K562 (cell line): ENCODE results near the gene PDE1C. TPM values are rescaled to one million over a fixed set of nuclear protein-coding genes. Genes with fewer than 3 reads are reported as not detected.

Experiments used
- ATAC-seq: fragments of 200-7000 bp; cut with Tn5 transposase; 3 replicates; pipeline ENCODE4 v1.9.1; 2020; ENCODE audit warnings: moderate library complexity
- BruUV-seq: library from RNA; stranded (reverse); fragments of 400-500 nt; replicated peaks from 2 replicates; lab custom pipeline; 2021; lab: Mats Ljungman, UMichigan
- CTCF ChIA-PET: fragments of 300-600 bp; formaldehyde crosslinking; extraction: SDS; loops from one replicate; lab custom pipeline; 2021; ENCODE audit warnings: low intra/inter-chr PET ratio; lab: Yijun Ruan, JAX
- POLR2A ChIA-PET: fragments of 300-600, 350-650 bp; sonication (Branson Sonifier 250); formaldehyde crosslinking; extraction: SDS; loops from one replicate; lab custom pipeline; 2021; ENCODE audit warnings: antibody characterized with exemption, inconsistent platforms; lab: Yijun Ruan, JAX
- DNase-seq, 4 experiments: peaks; one replicate each; pipeline versions ENCODE4 v3.0.0 to v3.0.0-alpha.2; 2011 to 2018; ENCODE audit warnings: low spot score in 3 of 4, mixed read lengths in 3 of 4; ENCODE audit errors: extremely low read depth in 1 of 4
- FAIRE-seq: peaks from 2 replicates; lab custom pipeline; 2011; peaks lifted over from hg19 to GRCh38; lab: Jason Lieb, UNC
- H2AFZ ChIP-seq: 2 replicates; pipeline ENCODE4 v1.6.0; 2011; ENCODE audit warnings: low read depth, low read length, control low read depth, inconsistent platforms
- H3K27ac ChIP-seq: fragments of 200-600 bp; 3 replicates; pipeline ENCODE4 v1.8.0; 2011; ENCODE audit warnings: low read depth, mild to moderate bottlenecking, control low read depth, inconsistent platforms, low read length, moderate library complexity, mixed read lengths; ENCODE audit errors: extremely low read depth
- H3K27me3 ChIP-seq, 2 experiments: fragments of 300-600 bp in 1 of 2; 2 replicates in 1 of 2; 3 replicates in 1 of 2; pipeline versions ENCODE4 v1.6.0 to v1.8.0; 2011; ENCODE audit warnings: inconsistent platforms in 2 of 2, low read length in 2 of 2, mild to moderate bottlenecking in 1 of 2, mixed read lengths in 1 of 2, moderate library complexity in 1 of 2; ENCODE audit not compliant: control insufficient read depth in 2 of 2, insufficient read depth in 2 of 2
- H3K36me3 ChIP-seq: fragments of 300-600 bp; 3 replicates; pipeline ENCODE4 v1.8.0; 2011; ENCODE audit warnings: mild to moderate bottlenecking, low read length, inconsistent platforms; ENCODE audit not compliant: control insufficient read depth, insufficient read depth
- H3K4me1 ChIP-seq, 2 experiments: fragments of 200-600 bp in 1 of 2; replicated peaks in 1 of 2; 2 replicates in 1 of 2; 3 replicates in 1 of 2; pipeline versions ENCODE4 v1.5.1 to v1.8.0; 2011; ENCODE audit warnings: inconsistent platforms in 2 of 2, low read length in 2 of 2, mild to moderate bottlenecking in 1 of 2, mixed read lengths in 1 of 2, moderate library complexity in 1 of 2; ENCODE audit not compliant: control insufficient read depth in 2 of 2, insufficient read depth in 2 of 2
- H3K4me2 ChIP-seq: 2 replicates; pipeline ENCODE4 v1.6.1; 2011; ENCODE audit warnings: low read length, control low read depth, inconsistent platforms, mixed read lengths; ENCODE audit not compliant: insufficient read depth
- H3K4me3 ChIP-seq: fragments of 200-600 bp; sonication (generic), shearing (Covaris generic); 2 replicates; pipeline ENCODE4 v1.5.1; 2016; ENCODE audit warnings: control low read depth, inconsistent platforms
- H3K79me2 ChIP-seq: fragments of 200-600 bp; 3 replicates; pipeline ENCODE4 v1.8.0; 2011; ENCODE audit warnings: low read length, inconsistent platforms; ENCODE audit not compliant: control insufficient read depth, insufficient read depth
- H3K9ac ChIP-seq, 2 experiments: 2 replicates each; pipeline versions ENCODE4 v1.6.0 to v1.6.1; 2011; ENCODE audit warnings: low read depth in 2 of 2, low read length in 2 of 2, control low read depth in 1 of 2, inconsistent platforms in 1 of 2, mild to moderate bottlenecking in 1 of 2, mixed read lengths in 1 of 2; ENCODE audit not compliant: insufficient read depth in 1 of 2
- H3K9me1 ChIP-seq: one replicate; pipeline ENCODE4 v1.6.0; 2011; ENCODE audit warnings: inconsistent platforms, mild to moderate bottlenecking, low read length, moderate library complexity; ENCODE audit not compliant: control insufficient read depth, insufficient read depth
- H3K9me3 ChIP-seq: replicated peaks from 2 replicates; pipeline ENCODE4 v1.5.1; 2011; ENCODE audit warnings: low read depth, low read length, inconsistent platforms; ENCODE audit not compliant: control insufficient read depth, insufficient read depth
- H4K20me1 ChIP-seq: replicated peaks from 2 replicates; pipeline ENCODE4 v1.6.1; 2011; ENCODE audit warnings: low read length, inconsistent platforms, mixed read lengths; ENCODE audit not compliant: control insufficient read depth, insufficient read depth
- BMI1 ChIP-seq: fragments of 150-350 bp; IDR thresholded peaks from 2 replicates; pipeline ENCODE4 v1.6.1; 2014; ENCODE audit warnings: low read length
- BRD4 ChIP-seq: fragments of 200-600 bp; sonication (generic); IDR thresholded peaks from 2 replicates; pipeline ENCODE4 v1.6.1; 2017; ENCODE audit warnings: inconsistent platforms
- FOS ChIP-seq: IDR thresholded peaks from 3 replicates; pipeline ENCODE4 v1.6.1; 2011; ENCODE audit not compliant: insufficient read length; ENCODE audit errors: extremely low read depth
- FOXJ2 ChIP-seq: fragments of 200-800 bp; sonication (Bioruptor generic); IDR thresholded peaks from 2 replicates; pipeline ENCODE4 v1.6.1; 2016; ENCODE audit warnings: missing genetic modification characterization, missing compliant biosample characterization
- LEF1 ChIP-seq: fragments of 450-650 bp; IDR thresholded peaks from 2 replicates; pipeline ENCODE4 v1.6.1; 2016; ENCODE audit warnings: mild to moderate bottlenecking
- PHF21A ChIP-seq: fragments of 450-650 bp; IDR thresholded peaks from 2 replicates; pipeline ENCODE4 v1.6.1; 2017; ENCODE audit warnings: low read depth, borderline replicate concordance
- RUNX1 ChIP-seq: sonication (generic); IDR thresholded peaks from 2 replicates; pipeline ENCODE4 v1.6.1; 2016; ENCODE audit warnings: antibody characterized with exemption, low read depth
- SIN3A ChIP-seq, 2 experiments: fragments of 150-350 bp in 1 of 2; IDR thresholded peaks; 2 replicates each; pipeline ENCODE4 v1.6.1; 2011 to 2016; ENCODE audit warnings: borderline replicate concordance in 2 of 2, low read depth in 2 of 2, low read length in 2 of 2, mild to moderate bottlenecking in 2 of 2, moderate library complexity in 2 of 2; ENCODE audit not compliant: control insufficient read depth in 1 of 2
- SMARCC2 ChIP-seq: fragments of 450-650 bp; IDR thresholded peaks from 2 replicates; pipeline ENCODE4 v1.6.1; 2017; ENCODE audit warnings: antibody characterized with exemption, moderate library complexity, mild to moderate bottlenecking, low read depth
- ZNF431 ChIP-seq: sonication (generic); formaldehyde crosslinking; IDR thresholded peaks from 2 replicates; pipeline ENCODE4 v1.8.0; 2022; ENCODE audit warnings: mild to moderate bottlenecking, missing genetic modification reagents
- ZNF444 ChIP-seq: fragments of 250-450 bp; sonication (Bioruptor Pico); IDR thresholded peaks from 2 replicates; pipeline ENCODE4 v1.4.0; 2020; ENCODE audit warnings: mild to moderate bottlenecking, moderate library complexity
- ZNF77 ChIP-seq: fragments of 250-450 bp; sonication (Bioruptor Pico); IDR thresholded peaks from 2 replicates; pipeline ENCODE4 v1.5.0; 2020
- ZNF79 ChIP-seq: fragments of 250-450 bp; sonication (Bioruptor Pico); IDR thresholded peaks from 2 replicates; pipeline ENCODE4 v1.4.0; 2020; ENCODE audit warnings: low read depth, mild to moderate bottlenecking, moderate library complexity
- WGBS: fragments of 100-300 bp; shearing (Covaris generic); methylation state at CpG from one replicate; pipeline ENCODE4 v1.1.6; 2016; ENCODE audit warnings: low coverage, mixed read lengths; ENCODE audit not compliant: insufficient coverage; ENCODE audit errors: missing lambda C conversion rate; 5-methylcytosine and 5-hydroxymethylcytosine counted together
- in situ Hi-C: fragments of 300-500 bp; cut with MboI; formaldehyde crosslinking; loops from 4 replicates; pipeline ENCODE4 v1.15.0; 2018; ENCODE audit warnings: inconsistent platforms, mixed read lengths
- intact Hi-C: fragments of 100-400 bp; cut with micrococcal nuclease; formaldehyde crosslinking; loops from 2 replicates; pipeline ENCODE4 v1.14.2; 2022
- polyA plus RNA-seq, 8 experiments: library from polyadenylated mRNA; depleted of rRNA in 4 of 8; stranded (reverse) in 5 of 8; unstranded in 3 of 8; fragments of >200 nt; fragmentation: Nextera tagmentation in 2 of 8; fragmentation: Illumina TruSeq in 1 of 8; extraction: Ambion mirVana in 2 of 8; extraction: Trizol in 1 of 8; gene quantifications; 2 replicates each; pipeline versions ENCODE4 v1.2.1 to v1.2.3, GENCODE V29; 2011 to 2014; ENCODE audit warnings: inconsistent platforms in 1 of 8, missing spikeins in 1 of 8
- total RNA-seq, 7 experiments: library from RNA; depleted of rRNA in 6 of 7; stranded (reverse); fragments of >200 nt in 6 of 7; fragmentation: Illumina TruSeq in 2 of 7; extraction: Trizol in 2 of 7; gene quantifications; 2 replicates each; pipeline versions ENCODE4 v1.2.1 to v1.2.3, GENCODE V29; 2011 to 2021; ENCODE audit warnings: low replicate concordance in 1 of 7
- TF ChIP-seq, protein P1 (sequence below): fragments of 250-450 bp; sonication (Bioruptor Pico); IDR thresholded peaks from 2 replicates; pipeline ENCODE4 v1.5.0; 2020; ENCODE audit warnings: mild to moderate bottlenecking
- TF ChIP-seq, protein P2 (sequence below): fragments of 450-650 bp; formaldehyde crosslinking; IDR thresholded peaks from 2 replicates; pipeline ENCODE4 v1.4.0; 2020; ENCODE audit warnings: mild to moderate bottlenecking
- TF ChIP-seq, protein P3 (sequence below): IDR thresholded peaks from 2 replicates; pipeline ENCODE4 v1.6.1; 2016; ENCODE audit warnings: missing genetic modification characterization, missing compliant biosample characterization

Gene PDE1C
- total and polyA plus RNA-seq, 9 of the 15 experiments (the other 6 are each of a cell fraction or from before 2014, with no cell fraction given): under 0.01 to 0.01 TPM; not detected in 7

DNA sequence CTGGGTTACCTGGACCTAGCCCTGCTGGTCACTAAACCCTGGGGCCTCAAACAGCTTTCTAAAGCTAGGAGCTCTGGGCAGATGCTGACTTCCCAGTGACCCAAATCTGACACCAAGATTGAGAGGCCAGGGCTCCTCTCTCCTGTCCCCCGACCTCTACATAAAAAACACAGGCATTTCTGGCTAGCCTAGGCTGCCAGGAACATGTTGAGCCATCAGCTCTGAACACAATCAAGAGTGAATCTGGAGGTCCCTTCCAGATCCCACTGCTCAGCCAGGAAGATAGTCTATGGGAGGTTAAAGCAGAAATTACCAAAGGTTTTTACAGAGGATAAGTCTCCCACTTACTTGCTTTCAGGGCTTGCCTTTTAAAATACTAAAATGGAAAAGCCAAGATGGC, 22.1 kb upstream of the PDE1C start:
- POLR2A ChIA-PET: interaction anchor here (0.5 to 0.7 kb wide), 2 partner anchors 19 to 386 kb away, joined by 3 read pairs; no protein-coding TSS in a partner anchor
- H3K27me3 ChIP-seq: no peaks in the 10 kb centered on the region
- H3K79me2 ChIP-seq: no peaks in the 10 kb centered on the region
- in situ Hi-C loops: no loop called here
- no peak overlapping the region for H3K9ac ChIP-seq
- no peak overlapping the region for H3K27ac ChIP-seq
- CTCF ChIA-PET: no interaction called here
- no peaks in the 10 kb centered on the region for H4K20me1 ChIP-seq
- ATAC-seq (no peak), FAIRE-seq (no peak), DNase-seq (no peak)
- H3K4me3 ChIP-seq: no peak overlapping the region
- no peak overlapping the region for H3K4me2 ChIP-seq
- no peaks in the 10 kb centered on the region for H3K9me3 ChIP-seq
- no peaks in the 10 kb centered on the region for H3K4me1 ChIP-seq
- no peak overlapping the region for H2AFZ ChIP-seq
- no peaks in the 10 kb centered on the region for H3K36me3 ChIP-seq
- WGBS: 0% methylated on average over 1 of the region's 1 CpG
- intact Hi-C loops: no loop called here
- BruUV-seq: no TSS peak
- TF ChIP-seq, protein P1, sequence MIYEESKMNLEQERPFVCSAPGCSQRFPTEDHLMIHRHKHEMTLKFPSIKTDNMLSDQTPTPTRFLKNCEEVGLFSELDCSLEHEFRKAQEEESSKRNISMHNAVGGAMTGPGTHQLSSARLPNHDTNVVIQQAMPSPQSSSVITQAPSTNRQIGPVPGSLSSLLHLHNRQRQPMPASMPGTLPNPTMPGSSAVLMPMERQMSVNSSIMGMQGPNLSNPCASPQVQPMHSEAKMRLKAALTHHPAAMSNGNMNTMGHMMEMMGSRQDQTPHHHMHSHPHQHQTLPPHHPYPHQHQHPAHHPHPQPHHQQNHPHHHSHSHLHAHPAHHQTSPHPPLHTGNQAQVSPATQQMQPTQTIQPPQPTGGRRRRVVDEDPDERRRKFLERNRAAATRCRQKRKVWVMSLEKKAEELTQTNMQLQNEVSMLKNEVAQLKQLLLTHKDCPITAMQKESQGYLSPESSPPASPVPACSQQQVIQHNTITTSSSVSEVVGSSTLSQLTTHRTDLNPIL: no peak
- TF ChIP-seq SMARCC2: no peak
- TF ChIP-seq ZNF77 (CRISPR knock-in tag): no peak
- TF ChIP-seq FOS: no peak
- TF ChIP-seq BMI1: no peak
- TF ChIP-seq RUNX1: no peak
- TF ChIP-seq FOXJ2: no peak
- no peak for TF ChIP-seq ZNF79 (CRISPR knock-in tag)
- no peak for TF ChIP-seq ZNF444 (CRISPR knock-in tag)
- no peak for TF ChIP-seq BRD4
- TF ChIP-seq PHF21A: no peak
- no peak for TF ChIP-seq LEF1
- no peak for TF ChIP-seq SIN3A (IDR thresholded peaks at IDR 0.05; ENCODE audit: borderline replicate concordance in 2 of 2, control insufficient read depth in 1 of 2, low read depth in 2 of 2, low read length in 2 of 2)
- TF ChIP-seq, protein P2, sequence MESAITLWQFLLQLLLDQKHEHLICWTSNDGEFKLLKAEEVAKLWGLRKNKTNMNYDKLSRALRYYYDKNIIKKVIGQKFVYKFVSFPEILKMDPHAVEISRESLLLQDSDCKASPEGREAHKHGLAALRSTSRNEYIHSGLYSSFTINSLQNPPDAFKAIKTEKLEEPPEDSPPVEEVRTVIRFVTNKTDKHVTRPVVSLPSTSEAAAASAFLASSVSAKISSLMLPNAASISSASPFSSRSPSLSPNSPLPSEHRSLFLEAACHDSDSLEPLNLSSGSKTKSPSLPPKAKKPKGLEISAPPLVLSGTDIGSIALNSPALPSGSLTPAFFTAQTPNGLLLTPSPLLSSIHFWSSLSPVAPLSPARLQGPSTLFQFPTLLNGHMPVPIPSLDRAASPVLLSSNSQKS (CRISPR knock-in tag): no peak
- no peak for TF ChIP-seq ZNF431 (CRISPR knock-in tag)
- TF ChIP-seq, protein P3, sequence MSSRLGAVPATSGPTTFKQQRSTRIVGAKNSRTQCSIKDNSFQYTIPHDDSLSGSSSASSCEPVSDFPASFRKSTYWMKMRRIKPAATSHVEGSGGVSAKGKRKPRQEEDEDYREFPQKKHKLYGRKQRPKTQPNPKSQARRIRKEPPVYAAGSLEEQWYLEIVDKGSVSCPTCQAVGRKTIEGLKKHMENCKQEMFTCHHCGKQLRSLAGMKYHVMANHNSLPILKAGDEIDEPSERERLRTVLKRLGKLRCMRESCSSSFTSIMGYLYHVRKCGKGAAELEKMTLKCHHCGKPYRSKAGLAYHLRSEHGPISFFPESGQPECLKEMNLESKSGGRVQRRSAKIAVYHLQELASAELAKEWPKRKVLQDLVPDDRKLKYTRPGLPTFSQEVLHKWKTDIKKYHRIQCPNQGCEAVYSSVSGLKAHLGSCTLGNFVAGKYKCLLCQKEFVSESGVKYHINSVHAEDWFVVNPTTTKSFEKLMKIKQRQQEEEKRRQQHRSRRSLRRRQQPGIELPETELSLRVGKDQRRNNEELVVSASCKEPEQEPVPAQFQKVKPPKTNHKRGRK: no peak
- TF ChIP-seq, all 486 proteins: peak for 0
- H3K9me1 ChIP-seq: no peaks in the 10 kb centered on the region
